ENCODE data around the gene ANGPTL8. TPM values are rescaled to one million over a fixed set of nuclear protein-coding genes. Genes with fewer than 3 reads are reported as not detected.
A peak's percentile ranks its signal among the peaks of the same experiment; 100 is the strongest.

Gene ANGPTL8
- total RNA-seq, 5 donors from 2014 or later (not counting 1 experiment from before 2014, with no cell fraction given), result not detected

- no peaks in the 10 kb centered on the region for H3K4me1 Mint-ChIP-seq
- CTCF ChIA-PET, result interaction anchor here in 1 of 2 donors (0.7 kb wide), 1 partner anchor 8 kb away, joined by 4 read pairs; no protein-coding TSS in a partner anchor
- ATAC-seq (replicated peaks in 1 of 4) (no peak), DNase-seq (no peak)
- no peak overlapping the region for H3K4me3 ChIP-seq (ENCODE audit: control insufficient read depth in 1 of 2, extremely low read depth in 1 of 2, low read length in 1 of 2)
- H3K9me3 ChIP-seq, result no peaks in the 10 kb centered on the region
- H3K4me1 ChIP-seq (ENCODE audit: control insufficient read depth in 1 of 2, extremely low read depth in 1 of 2, insufficient read depth in 2 of 2, low read length in 2 of 2), result no peaks in the 10 kb centered on the region
- H3K36me3 ChIP-seq (ENCODE audit: control insufficient read depth in 2 of 2, extremely low read depth in 1 of 2, insufficient read depth in 1 of 2, low read length in 1 of 2), result no peaks in the 10 kb centered on the region
- H3K27ac Mint-ChIP-seq, result no peak overlapping the region
- WGBS (ENCODE audit: insufficient coverage), result 72% methylated on average over 5 of the region's 5 CpGs
- POLR2A ChIA-PET, result interaction anchor here in 1 of 2 donors (0.6 kb wide), 1 partner anchor 78 kb away, joined by 3 read pairs; no protein-coding TSS in a partner anchor
- H3K27me3 Mint-ChIP-seq, result no peaks in the 10 kb centered on the region
- no peak overlapping the region for H3K27ac ChIP-seq (ENCODE audit: low read length)
- H3K36me3 Mint-ChIP-seq, result no peaks in the 10 kb centered on the region
- peaks cover 2 to 14% of the 10 kb centered on the region in 2 experiments for H3K27me3 ChIP-seq (replicated peaks in 1 of 2; ENCODE audit: control insufficient read depth in 2 of 2, extremely low read depth in 1 of 2, insufficient read depth in 2 of 2, low read length in 1 of 2)
- H3K9me3 Mint-ChIP-seq, result no peaks in the 10 kb centered on the region
- H3K4me3 Mint-ChIP-seq, result no peak overlapping the region
Measured at GRCh38 chr19:11254666-11255065, 15.2 kb downstream of the ANGPTL8 start.

GRCh38 chr19:11256189-11256588 lies 16.8 kb downstream of the ANGPTL8 start:
- Histone ChIP-seq H3K27me3 (replicated peaks in 1 of 2; ENCODE audit: control insufficient read depth in 2 of 2, extremely low read depth in 1 of 2, insufficient read depth in 2 of 2, low read length in 1 of 2) (peaks cover 2 to 23% of the 10 kb centered on the region in 2 experiments), H3K9me3 (no peaks in the 10 kb centered on the region), H3K36me3 (ENCODE audit: control insufficient read depth in 2 of 2, extremely low read depth in 1 of 2, insufficient read depth in 1 of 2, low read length in 1 of 2) (no peaks in the 10 kb centered on the region), H3K4me1 (ENCODE audit: control insufficient read depth in 1 of 2, extremely low read depth in 1 of 2, insufficient read depth in 2 of 2, low read length in 2 of 2) (no peaks in the 10 kb centered on the region), H3K4me3 (ENCODE audit: control insufficient read depth in 1 of 2, extremely low read depth in 1 of 2, low read length in 1 of 2) (no peak overlapping the region), H3K27ac (ENCODE audit: low read length) (no peak overlapping the region)
- peaks cover 3 to 9% of the 10 kb centered on the region in 2 donors for H3K27me3 Mint-ChIP-seq
- H3K9me3 Mint-ChIP-seq, result no peaks in the 10 kb centered on the region
- POLR2A ChIA-PET, result no interaction called here
- no peak overlapping the region for H3K27ac Mint-ChIP-seq
- no peak overlapping the region for H3K4me3 Mint-ChIP-seq
- DNase-seq, result no peak
- no peak for ATAC-seq (replicated peaks in 1 of 4)
- 19% methylated on average over 7 of the region's 7 CpGs for WGBS (ENCODE audit: insufficient coverage)
- no peaks in the 10 kb centered on the region for H3K36me3 Mint-ChIP-seq
- H3K4me1 Mint-ChIP-seq, result peaks cover 0 to 3% (median 0%) of the 10 kb centered on the region in 3 donors
- CTCF ChIA-PET, result interaction anchor here in 1 of 2 donors (0.7 kb wide), 1 partner anchor 119 kb away, joined by 3 read pairs; no protein-coding TSS in a partner anchor

- WGBS (ENCODE audit: insufficient coverage), result 100% methylated on average over 1 of the region's 3 CpGs
- peaks cover 0 to 4% (median 0%) of the 10 kb centered on the region in 3 donors for H3K4me1 Mint-ChIP-seq
- Histone ChIP-seq H3K27me3 (replicated peaks in 1 of 2; ENCODE audit: control insufficient read depth in 2 of 2, extremely low read depth in 1 of 2, insufficient read depth in 2 of 2, low read length in 1 of 2) (peaks cover 2 to 27% of the 10 kb centered on the region in 2 experiments), H3K27ac (ENCODE audit: low read length) (no peak overlapping the region), H3K9me3 (no peaks in the 10 kb centered on the region), H3K36me3 (ENCODE audit: control insufficient read depth in 2 of 2, extremely low read depth in 1 of 2, insufficient read depth in 1 of 2, low read length in 1 of 2) (no peaks in the 10 kb centered on the region), H3K4me3 (ENCODE audit: control insufficient read depth in 1 of 2, extremely low read depth in 1 of 2, low read length in 1 of 2) (no peak overlapping the region), H3K4me1 (ENCODE audit: control insufficient read depth in 1 of 2, extremely low read depth in 1 of 2, insufficient read depth in 2 of 2, low read length in 2 of 2) (peaks cover 0 to 10% of the 10 kb centered on the region in 2 experiments)
- no peak for ATAC-seq (replicated peaks in 1 of 4)
- ChIA-PET CTCF (interaction anchor here in 1 of 2 donors (0.7 kb wide), 1 partner anchor 350 kb away, joined by 4 read pairs; no protein-coding TSS in a partner anchor), POLR2A (no interaction called here)
- H3K36me3 Mint-ChIP-seq, result no peaks in the 10 kb centered on the region
- no peaks in the 10 kb centered on the region for H3K9me3 Mint-ChIP-seq
- H3K4me3 Mint-ChIP-seq, result no peak overlapping the region
- no peak for DNase-seq
- H3K27ac Mint-ChIP-seq, result no peak overlapping the region
- H3K27me3 Mint-ChIP-seq, result peaks cover 3 to 17% of the 10 kb centered on the region in 2 donors
Measured at GRCh38 chr19:11257846-11258380, 18.5 kb downstream of the ANGPTL8 start.

GRCh38 chr19:11260996-11261395 lies 21.6 kb downstream of the ANGPTL8 start:
- Mint-ChIP-seq H3K4me3 (peak overlapping the region; percentile 47 to 69 (median 56)), H3K4me1 (peaks cover 0 to 8% (median 1%) of the 10 kb centered on the region in 3 donors), H3K36me3 (no peaks in the 10 kb centered on the region), H3K27me3 (peaks cover 19 to 47% of the 10 kb centered on the region in 2 donors), H3K9me3 (no peaks in the 10 kb centered on the region), H3K27ac (no peak overlapping the region)
- whole genome bisulfite sequencing (ENCODE audit: insufficient coverage), result 91% methylated on average over 5 of the region's 5 CpGs
- Histone ChIP-seq H3K4me3 (ENCODE audit: control insufficient read depth in 1 of 2, extremely low read depth in 1 of 2, low read length in 1 of 2) (no peak overlapping the region), H3K27ac (ENCODE audit: low read length) (no peak overlapping the region), H3K9me3 (no peaks in the 10 kb centered on the region), H3K36me3 (ENCODE audit: control insufficient read depth in 2 of 2, extremely low read depth in 1 of 2, insufficient read depth in 1 of 2, low read length in 1 of 2) (no peaks in the 10 kb centered on the region), H3K4me1 (ENCODE audit: control insufficient read depth in 1 of 2, extremely low read depth in 1 of 2, insufficient read depth in 2 of 2, low read length in 2 of 2) (peaks cover 0 to 13% of the 10 kb centered on the region in 2 experiments), H3K27me3 (replicated peaks in 1 of 2; ENCODE audit: control insufficient read depth in 2 of 2, extremely low read depth in 1 of 2, insufficient read depth in 2 of 2, low read length in 1 of 2) (peaks cover 7 to 58% of the 10 kb centered on the region in 2 experiments)
- DNase-seq, result no peak
- POLR2A ChIA-PET, result no interaction called here
- ATAC-seq (replicated peaks in 1 of 4), result no peak
- CTCF ChIA-PET, result interaction anchor here in 1 of 2 donors (0.7 kb wide), 1 partner anchor 63 kb away, joined by 3 read pairs; no protein-coding TSS in a partner anchor

- POLR2A ChIA-PET, result no interaction called here
- peaks cover 0 to 13% of the 10 kb centered on the region in 2 experiments for H3K4me1 ChIP-seq (ENCODE audit: control insufficient read depth in 1 of 2, extremely low read depth in 1 of 2, insufficient read depth in 2 of 2, low read length in 2 of 2)
- peaks cover 0 to 8% (median 1%) of the 10 kb centered on the region in 3 donors for H3K4me1 Mint-ChIP-seq
- DNase-seq, result no peak
- no peaks in the 10 kb centered on the region for H3K9me3 ChIP-seq
- H3K36me3 Mint-ChIP-seq, result no peaks in the 10 kb centered on the region
- no peak overlapping the region for H3K27ac ChIP-seq (ENCODE audit: low read length)
- H3K27me3 ChIP-seq (replicated peaks in 1 of 2; ENCODE audit: control insufficient read depth in 2 of 2, extremely low read depth in 1 of 2, insufficient read depth in 2 of 2, low read length in 1 of 2), result peaks cover 7 to 59% of the 10 kb centered on the region in 2 experiments
- ATAC-seq (replicated peaks in 1 of 4), result no peak
- H3K4me3 ChIP-seq (ENCODE audit: control insufficient read depth in 1 of 2, extremely low read depth in 1 of 2, low read length in 1 of 2), result peak overlapping the region; percentile 15 to 36
- 50% methylated on average over 13 of the region's 18 CpGs for WGBS (ENCODE audit: insufficient coverage)
- no peaks in the 10 kb centered on the region for H3K9me3 Mint-ChIP-seq
- no peaks in the 10 kb centered on the region for H3K36me3 ChIP-seq (ENCODE audit: control insufficient read depth in 2 of 2, extremely low read depth in 1 of 2, insufficient read depth in 1 of 2, low read length in 1 of 2)
- CTCF ChIA-PET, result no interaction called here
- H3K27me3 Mint-ChIP-seq, result peaks cover 25 to 52% of the 10 kb centered on the region in 2 donors
- no peak overlapping the region for H3K27ac Mint-ChIP-seq
- H3K4me3 Mint-ChIP-seq, result peak overlapping the region; percentile 47 to 69 (median 56)
Measured at GRCh38 chr19:11261431-11261970, 22.1 kb downstream of the ANGPTL8 start.

GRCh38 chr19:11261971-11262839 lies 22.8 kb downstream of the ANGPTL8 start, which contains the start of gene DOCK6:
Gene DOCK6 (minus strand): TSS chr19:11262524. CDS start chr19:11262440, 84 bp downstream.
- peak; percentile 60 to 80 (median 70) for ATAC-seq (replicated peaks in 1 of 4)
- Mint-ChIP-seq H3K9me3 (no peaks in the 10 kb centered on the region), H3K4me1 (peaks cover 0 to 8% (median 1%) of the 10 kb centered on the region in 3 donors), H3K36me3 (no peaks in the 10 kb centered on the region), H3K27ac (no peak within 1 kb of the TSS), H3K27me3 (peaks cover 32 to 58% of the 10 kb centered on the region in 2 donors), H3K4me3 (peak within 1 kb of the TSS; percentile 66 to 74 (median 69))
- peak in 5 of 35 experiments; percentile 13 to 22 (median 17) for DNase-seq
- Histone ChIP-seq H3K27ac (ENCODE audit: low read length) (no peak within 1 kb of the TSS), H3K36me3 (ENCODE audit: control insufficient read depth in 2 of 2, extremely low read depth in 1 of 2, insufficient read depth in 1 of 2, low read length in 1 of 2) (no peaks in the 10 kb centered on the region), H3K9me3 (no peaks in the 10 kb centered on the region), H3K27me3 (replicated peaks in 1 of 2; ENCODE audit: control insufficient read depth in 2 of 2, extremely low read depth in 1 of 2, insufficient read depth in 2 of 2, low read length in 1 of 2) (peaks cover 7 to 64% of the 10 kb centered on the region in 2 experiments), H3K4me1 (ENCODE audit: control insufficient read depth in 1 of 2, extremely low read depth in 1 of 2, insufficient read depth in 2 of 2, low read length in 2 of 2) (peaks cover 0 to 13% of the 10 kb centered on the region in 2 experiments), H3K4me3 (ENCODE audit: control insufficient read depth in 1 of 2, extremely low read depth in 1 of 2, low read length in 1 of 2) (peak within 1 kb of the TSS; percentile 25 to 36)
- CTCF ChIA-PET, result interaction anchor here in 1 of 2 donors (0.6 kb wide), 1 partner anchor 8 kb away, joined by 4 read pairs; no protein-coding TSS in a partner anchor
- WGBS (ENCODE audit: insufficient coverage), result under 1% methylated on average over 54 of the region's 91 CpGs
- POLR2A ChIA-PET, result no interaction called here

Measured in T-cell (primary cell).